GM19025 (cell line): ENCODE data around the gene SLC44A4.

ENCODE experiments used
- ATAC-seq: cut with Tn5 transposase; IDR thresholded peaks from one replicate; pipeline ENCODE4 v1.9.1; 2021; ENCODE audit warnings: mild to moderate bottlenecking, low read depth, moderate library complexity; ENCODE audit not compliant: unreplicated experiment

SLC44A4 gene

GRCh38 chr6:31813465-31813849 is 65.3 kb downstream of the SLC44A4 start:
- no peak for ATAC-seq
